HG03045 (cell line): ENCODE results near the gene FOLR2.

Experiments used
- ATAC-seq: cut with Tn5 transposase; IDR thresholded peaks from one replicate; pipeline ENCODE4 v1.9.1; 2021; ENCODE audit warnings: mild to moderate bottlenecking, moderate library complexity; ENCODE audit not compliant: unreplicated experiment

FOLR2 gene

GRCh38 chr11:72239849-72240460 lies 23.4 kb downstream of the FOLR2 start:
- no peak for ATAC-seq

DNA sequence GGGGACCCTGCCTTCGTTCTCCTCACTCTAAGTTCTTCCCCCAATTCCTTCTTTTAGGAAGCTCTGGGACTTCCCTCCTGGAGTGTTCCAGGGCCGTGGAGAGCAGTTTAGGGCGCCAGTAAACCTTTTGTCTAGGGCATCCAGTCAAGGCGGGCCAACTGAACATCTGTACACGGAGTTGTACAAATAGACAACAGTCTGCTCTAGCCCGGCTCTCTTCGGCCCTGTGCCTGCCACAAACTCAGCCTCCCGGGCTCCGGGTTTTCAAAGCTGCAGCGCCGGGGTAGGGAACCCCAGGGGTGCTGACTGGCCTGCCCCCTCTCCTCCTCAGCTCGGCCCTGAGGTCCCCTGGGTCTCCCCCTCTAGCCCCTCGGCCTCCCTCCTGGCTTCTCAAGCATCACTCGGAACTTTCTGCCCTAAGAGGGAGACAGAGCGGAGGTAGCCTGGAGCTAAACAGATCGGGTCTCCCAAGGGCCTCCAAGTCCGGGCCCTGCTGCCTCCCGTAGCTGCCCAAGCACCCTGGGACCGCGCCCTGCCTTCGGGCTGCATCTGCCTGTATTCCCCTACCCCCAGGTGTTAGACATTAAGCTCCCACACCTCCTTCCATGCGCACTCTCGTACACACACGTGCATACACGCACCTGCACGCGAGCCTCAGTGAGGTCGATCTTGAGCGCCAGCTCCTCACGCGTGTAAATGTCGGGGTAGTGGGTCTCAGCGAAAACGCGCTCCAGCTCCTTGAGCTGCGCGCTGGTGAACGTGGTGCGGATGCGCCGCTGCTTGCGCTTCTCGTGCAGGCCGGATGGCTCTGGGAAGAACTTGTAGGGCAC lies 24.1 kb downstream of the FOLR2 start:
- no peak for ATAC-seq

- no peak for ATAC-seq
Observed at GRCh38 chr11:72241291-72241781, 24.7 kb downstream of the FOLR2 start.

DNA sequence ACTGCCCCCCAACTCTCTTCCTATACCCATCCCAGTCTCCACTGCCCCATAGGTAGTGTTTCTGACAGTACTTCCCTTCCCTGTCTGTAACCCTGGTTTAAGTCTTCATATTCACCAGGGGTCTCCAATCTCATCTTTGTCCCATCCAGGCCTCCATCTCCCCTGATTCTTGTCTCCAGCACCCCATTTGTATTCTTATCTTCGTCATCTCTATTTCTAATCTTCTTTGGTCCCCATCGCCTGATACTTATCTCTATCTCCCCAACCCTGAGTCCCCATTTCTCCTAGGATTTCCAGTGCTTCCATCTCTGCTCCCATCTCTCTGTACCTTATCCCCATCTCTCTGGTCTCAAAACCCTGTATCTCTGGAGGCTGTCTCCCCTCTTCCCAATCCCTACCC lies 25.5 kb downstream of the FOLR2 start:
- ATAC-seq, result no peak

DNA sequence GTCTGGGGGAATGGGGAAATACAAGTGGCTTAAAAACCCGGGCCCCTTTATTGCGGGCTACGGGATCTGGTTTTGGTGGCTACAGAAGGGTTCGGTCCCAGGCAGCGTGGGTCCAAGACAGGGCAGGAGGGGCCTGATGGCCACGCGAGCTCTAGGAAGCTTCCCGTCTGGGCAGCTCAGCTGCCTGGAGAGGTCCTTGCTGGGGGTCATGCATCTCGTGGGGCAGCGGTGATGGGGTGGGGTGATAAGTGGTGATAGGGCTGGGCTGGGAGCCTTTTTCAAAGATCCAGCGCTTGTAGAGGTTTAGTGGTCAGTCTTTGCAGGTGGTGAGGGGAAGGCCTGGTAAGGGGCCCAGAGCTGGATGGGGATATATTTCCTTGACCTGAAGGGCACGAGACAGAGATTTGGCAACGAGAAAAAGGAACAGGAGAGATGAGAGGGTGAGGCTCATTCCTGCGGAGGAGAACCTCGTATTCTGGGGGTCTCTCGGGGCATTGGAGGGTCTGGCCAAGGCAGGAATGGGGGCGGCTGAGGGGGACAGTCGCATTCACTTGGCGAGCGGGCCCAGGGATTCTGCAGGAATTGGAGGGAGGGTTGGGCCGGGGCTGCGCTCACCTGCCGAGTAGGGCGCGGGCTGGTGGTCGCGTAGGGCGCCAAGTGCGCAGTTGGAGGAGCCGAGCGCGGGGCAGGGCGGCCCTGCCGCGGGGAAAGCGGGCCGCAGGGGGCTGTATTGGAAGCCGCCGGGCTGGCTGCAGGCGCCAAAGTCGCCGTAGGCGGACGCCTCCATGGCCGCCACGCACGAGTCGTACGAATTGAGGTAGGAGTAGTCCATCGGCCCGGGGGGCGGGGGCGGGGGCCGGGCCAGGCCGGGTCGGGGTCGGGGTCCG lies 26.8 kb downstream of the FOLR2 start:
- ATAC-seq, result no peak

- no peak for ATAC-seq
Observed at GRCh38 chr11:72244060-72244360, 27.4 kb downstream of the FOLR2 start, which contains the start of gene PHOX2A. TSS of gene PHOX2A (minus strand) at chr11:72244176. CDS start at chr11:72244004, 172 bp downstream.

GRCh38 chr11:72244361-72245262 lies 28.0 kb downstream of the FOLR2 start:
- no peak for ATAC-seq

GRCh38 chr11:72245263-72245816 lies 28.7 kb downstream of the FOLR2 start:
- no peak for ATAC-seq

DNA sequence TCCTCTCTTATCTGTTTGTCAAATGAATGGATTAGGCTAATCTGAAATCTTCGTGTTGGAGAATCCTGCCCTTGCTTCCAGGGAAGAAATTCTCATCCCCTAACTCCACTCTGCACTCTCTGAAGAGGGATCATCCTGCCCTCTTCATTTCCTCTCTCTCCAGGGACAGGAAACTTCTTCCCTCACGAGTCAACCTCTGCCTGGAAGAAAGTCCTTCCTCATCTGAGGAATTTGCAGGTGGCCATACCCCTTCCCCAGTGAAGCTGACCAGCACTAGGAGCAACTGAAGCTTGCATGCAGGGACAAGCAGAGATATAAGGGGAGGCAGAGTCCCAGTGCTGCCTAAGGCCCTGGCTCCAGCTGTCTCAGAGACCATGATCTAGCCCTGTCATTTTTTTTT lies 31.0 kb downstream of the FOLR2 start:
- ATAC-seq, result no peak

- no peak for ATAC-seq
Observed at GRCh38 chr11:72249961-72250360, 33.4 kb downstream of the FOLR2 start.

GRCh38 chr11:72250661-72251464 lies 34.3 kb downstream of the FOLR2 start:
- no peak for ATAC-seq

DNA sequence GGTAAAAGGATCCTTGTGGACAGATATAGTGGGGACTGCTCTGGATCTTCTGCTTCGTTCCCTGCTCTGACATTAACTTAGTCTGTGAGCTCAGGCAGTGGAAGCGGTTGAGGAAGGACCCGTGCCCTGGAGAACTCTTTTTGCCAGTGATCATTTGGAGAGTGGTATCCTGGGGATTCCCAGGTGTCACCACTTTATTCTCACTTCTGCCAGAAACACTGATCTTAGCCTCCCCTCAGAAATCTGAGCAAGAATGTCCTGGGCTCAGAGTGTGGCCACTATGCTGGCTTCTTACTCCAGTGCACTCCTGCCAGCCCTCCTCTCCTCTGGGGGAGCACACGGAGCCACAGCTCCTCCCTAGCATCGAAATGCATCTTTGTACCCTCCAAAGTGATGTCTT lies 35.0 kb downstream of the FOLR2 start:
- no peak for ATAC-seq

- no peak for ATAC-seq
Observed at GRCh38 chr11:72253392-72253791, 36.8 kb downstream of the FOLR2 start.

DNA sequence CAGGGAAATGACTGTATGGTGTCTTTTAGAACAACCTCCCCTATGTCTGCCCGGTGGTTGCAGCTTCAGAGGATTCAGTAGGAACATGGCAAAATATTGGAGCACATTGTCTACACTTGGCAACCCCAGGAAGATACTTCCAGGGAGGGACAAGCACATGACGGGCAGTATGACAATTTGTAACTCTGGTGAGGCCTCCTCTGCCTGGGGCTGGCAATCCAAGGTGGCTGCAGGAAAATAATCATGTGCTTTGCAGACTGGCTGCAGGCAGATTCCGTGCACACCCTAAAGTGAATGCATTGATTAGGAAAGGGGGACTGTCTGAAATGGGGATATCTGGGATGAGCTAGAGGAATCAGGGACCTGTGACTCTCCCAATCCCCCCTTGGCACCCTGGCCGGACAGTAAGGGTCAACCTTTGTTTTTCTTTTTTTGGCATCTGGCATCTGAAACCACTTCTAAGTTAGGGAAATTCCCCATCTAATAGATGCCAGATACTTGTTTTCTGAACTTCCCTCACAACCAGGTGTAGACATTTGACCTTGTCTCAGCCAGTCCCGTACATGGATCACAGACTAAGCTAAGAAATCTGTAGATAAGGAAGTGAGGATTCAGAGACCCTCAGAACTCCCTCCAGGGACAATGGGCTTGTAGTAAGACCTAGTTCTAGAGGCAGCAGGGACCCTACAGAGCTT lies 37.9 kb downstream of the FOLR2 start:
- no peak for ATAC-seq

- no peak for ATAC-seq
Observed at GRCh38 chr11:72257570-72257969, 41.0 kb downstream of the FOLR2 start.

- no peak for ATAC-seq
Observed at GRCh38 chr11:72259490-72259889, 42.9 kb downstream of the FOLR2 start.

DNA sequence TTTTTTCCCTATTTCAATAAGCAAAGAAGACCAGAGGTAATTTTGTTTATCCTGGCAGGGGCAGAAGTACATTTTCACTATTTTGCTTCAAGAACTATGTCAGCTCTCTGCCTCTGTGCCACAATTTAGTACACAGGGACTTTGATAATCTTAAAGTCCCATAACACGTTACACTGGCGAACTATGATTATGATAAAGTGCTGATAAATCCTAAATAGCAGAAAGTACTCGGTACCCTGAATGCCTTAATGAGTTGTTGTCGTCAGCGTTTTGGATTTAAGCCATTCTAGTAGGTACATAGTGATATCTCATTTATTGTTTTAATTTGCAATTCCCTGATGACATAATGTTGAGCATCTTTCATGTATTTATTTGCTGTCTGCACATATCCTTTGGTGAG lies 44.0 kb downstream of the FOLR2 start:
- no peak for ATAC-seq

DNA sequence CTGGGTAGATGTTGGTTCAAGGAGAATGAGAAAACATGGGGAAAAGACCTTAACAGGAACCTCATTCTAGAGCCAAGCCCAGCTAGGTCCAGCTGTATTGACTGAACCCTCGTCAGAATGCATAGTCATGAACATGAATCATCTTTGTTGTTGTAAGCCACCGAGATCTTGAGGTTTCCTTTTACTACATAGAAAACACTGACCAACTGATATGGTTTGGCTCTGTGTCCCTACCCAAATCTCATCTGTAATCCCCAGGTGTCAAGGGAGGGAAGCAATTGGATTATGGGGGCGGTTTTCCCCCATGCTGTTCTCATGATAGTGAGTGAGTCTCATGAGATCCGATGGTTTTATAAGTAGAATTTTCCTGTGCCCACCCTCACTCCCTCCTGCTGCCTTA lies 46.8 kb downstream of the FOLR2 start:
- ATAC-seq, result no peak

DNA sequence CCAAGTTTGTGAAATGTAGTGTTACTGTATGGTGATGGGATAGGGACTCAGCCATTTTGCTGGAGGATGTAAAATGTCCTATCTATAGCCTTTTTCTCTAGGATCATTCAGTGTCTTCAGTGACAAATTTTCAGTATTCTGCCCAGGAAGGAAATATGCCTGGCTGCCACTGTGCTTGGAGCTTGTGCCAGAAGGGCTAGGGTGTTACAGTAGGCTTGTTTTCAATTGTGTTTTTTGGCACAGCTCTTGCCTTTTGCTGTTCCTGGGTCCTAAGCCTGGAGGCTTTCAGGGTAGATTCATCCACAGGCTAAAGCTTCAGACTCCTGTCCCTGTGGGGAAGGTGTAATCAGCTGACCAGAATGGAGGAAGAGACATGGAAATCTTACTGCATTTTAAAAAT lies 49.4 kb downstream of the FOLR2 start:
- ATAC-seq, result no peak
